ENCODE results near the gene ZNHIT1. TPM values are rescaled to one million over a fixed set of nuclear protein-coding genes. Genes with fewer than 3 reads are reported as not detected.

Gene ZNHIT1
- polyA plus RNA-seq, 3 donors, result 29.3 to 109 (median 74.9) TPM

DNA sequence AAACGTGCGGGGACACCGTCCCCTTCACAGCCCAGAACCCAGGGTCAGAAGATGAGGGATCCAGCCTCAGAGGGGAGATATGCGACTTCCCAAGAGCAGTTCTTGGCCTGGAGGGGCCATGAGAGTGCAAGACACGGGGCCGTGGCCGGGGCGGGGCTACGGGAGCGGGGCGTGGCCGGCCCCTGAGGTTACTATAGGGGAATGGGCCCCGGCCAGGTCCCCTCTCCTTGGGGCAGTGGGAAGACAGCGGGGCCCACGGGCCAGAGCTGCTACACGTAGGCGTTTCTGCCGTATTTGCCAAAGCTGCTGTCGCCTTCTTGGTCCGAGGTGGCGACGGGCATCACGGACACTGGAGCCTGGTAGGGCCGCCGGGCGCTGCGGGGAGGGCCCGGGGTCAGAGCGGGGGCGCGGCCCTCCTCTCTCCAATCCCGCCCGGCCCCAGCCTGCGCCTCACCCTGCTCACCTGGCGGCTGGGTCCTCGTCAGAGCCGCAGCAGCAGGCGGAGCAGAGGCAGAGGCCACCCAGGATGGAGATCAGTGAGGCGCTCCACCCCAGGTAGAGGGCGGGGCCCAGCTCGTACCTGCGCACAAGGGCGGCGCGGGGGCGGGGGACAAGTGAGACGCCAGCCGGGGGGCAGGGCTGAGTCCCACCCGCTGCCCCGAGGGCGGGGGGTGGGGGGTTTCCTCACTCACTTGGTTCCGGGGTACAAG is 14.3 kb downstream of the ZNHIT1 start:
- no peak overlapping the region for H3K27ac Mint-ChIP-seq

More for the DNA sequence above, 14.3 kb downstream of the ZNHIT1 start:
- intact Hi-C loops (cut with micrococcal nuclease), result no loop called here
- H2AFZ ChIP-seq (ENCODE audit: insufficient read depth, low read depth, low read length, poor library complexity, severe bottlenecking), result no peak overlapping the region
- WGBS (ENCODE audit: insufficient coverage), result 92% methylated on average over 37 of the region's 52 CpGs
- no peaks in the 10 kb centered on the region for H3K79me2 ChIP-seq (ENCODE audit: insufficient read depth, low read length)
- H3K4me3 Mint-ChIP-seq, result no peak overlapping the region
- peaks cover 0 to 11% of the 10 kb centered on the region in 2 donors for H3K27me3 ChIP-seq (ENCODE audit: control insufficient read depth in 2 of 2, insufficient read depth in 2 of 2, low read length in 2 of 2)
- peaks cover 37% of the 10 kb centered on the region for H4K20me1 ChIP-seq (ENCODE audit: insufficient read depth, low read length)
- H3K9me3 ChIP-seq (replicated peaks in 1 of 2; ENCODE audit: control insufficient read depth in 1 of 2, insufficient read depth in 1 of 2, low read length in 2 of 2), result no peaks in the 10 kb centered on the region
- H3K27me3 Mint-ChIP-seq (ENCODE audit: low read depth in 3 of 3), result peaks cover 6 to 12% (median 11%) of the 10 kb centered on the region in 3 donors
- peaks cover 0 to 1% (median 0%) of the 10 kb centered on the region in 7 donors for H3K9me3 Mint-ChIP-seq
- no peak overlapping the region for H3K27ac ChIP-seq (ENCODE audit: low read depth in 1 of 2, low read length in 2 of 2)
- H3K36me3 ChIP-seq (replicated peaks in 1 of 2; ENCODE audit: control insufficient read depth in 1 of 2, insufficient read depth in 2 of 2, low read length in 2 of 2), result peaks cover 21 to 26% of the 10 kb centered on the region in 2 donors
- peaks cover 9% of the 10 kb centered on the region for H3K4me1 Mint-ChIP-seq
- TF ChIP-seq CTCF (IDR thresholded peaks at IDR 0.05), result no peak
- DNase-seq, result no peak
- no peak overlapping the region for H3K4me2 ChIP-seq (replicated peaks; ENCODE audit: extremely low read depth, low read length, poor library complexity, severe bottlenecking)
- H3K36me3 Mint-ChIP-seq, result peaks cover 29 to 55% of the 10 kb centered on the region in 2 donors
- H3K9ac ChIP-seq (ENCODE audit: insufficient read depth, low read length, poor library complexity, severe bottlenecking), result no peak overlapping the region
- H3K4me3 ChIP-seq (replicated peaks in 1 of 3; ENCODE audit: low read depth in 2 of 3, low read length in 3 of 3), result no peak overlapping the region
- peaks cover 4 to 7% of the 10 kb centered on the region in 2 donors for H3K4me1 ChIP-seq (ENCODE audit: control insufficient read depth in 1 of 2, insufficient read depth in 2 of 2, low read length in 2 of 2)

Measured in CD14-positive monocyte (primary cell).